Activated naive CD8-positive, alpha-beta T cell treated with anti-CD3 and anti-CD28 coated beads, Interleukin-2, amount 50 U/mL, for 24 hours (primary cell): ENCODE data around the gene MAML2.

Source experiments
- ATAC-seq: fragments of 150-1000 bp; cut with Tn5 transposase; one replicate; pipeline ENCODE4 v1.10.0; 2021
- DNase-seq: peaks from one replicate; pipeline ENCODE4 v3.0.0; 2021
- H3K27ac Mint-ChIP-seq: one replicate; pipeline ENCODE4 v1.8.0; 2021; ENCODE audit warnings: mild to moderate bottlenecking, mixed read lengths
- H3K27me3 Mint-ChIP-seq: one replicate; pipeline ENCODE4 v1.8.0; 2021; ENCODE audit warnings: mixed read lengths
- H3K36me3 Mint-ChIP-seq: one replicate; pipeline ENCODE4 v1.8.0; 2021; ENCODE audit warnings: low read depth, mixed read lengths
- H3K4me1 Mint-ChIP-seq: one replicate; pipeline ENCODE4 v1.8.0; 2021; ENCODE audit warnings: mixed read lengths
- H3K4me3 Mint-ChIP-seq: one replicate; pipeline ENCODE4 v1.8.0; 2021; ENCODE audit warnings: mild to moderate bottlenecking, moderate library complexity, mixed read lengths
- H3K9me3 Mint-ChIP-seq: one replicate; pipeline ENCODE4 v1.8.0; 2021; ENCODE audit warnings: mixed read lengths

MAML2 gene

GRCh38 chr11:96342961-96343711 lies at the start of gene MAML2:
Gene MAML2 (minus strand): TSS chr11:96343195. CDS start chr11:96341895, 1,300 bp downstream.
- Mint-ChIP-seq H3K36me3 (peaks cover 7% of the 10 kb centered on the region), H3K4me1 (peaks cover 41% of the 10 kb centered on the region), H3K27ac (peak within 1 kb of the TSS; percentile 86), H3K9me3 (no peaks in the 10 kb centered on the region), H3K4me3 (peak within 1 kb of the TSS; percentile 94), H3K27me3 (no peaks in the 10 kb centered on the region)
- DNase-seq (peak; percentile 89), ATAC-seq (peak; percentile 88)

GRCh38 chr11:96391698-96392307 lies 48.8 kb upstream of the MAML2 start:
- H3K4me3 Mint-ChIP-seq: peak overlapping the region; percentile 98
- H3K9me3 Mint-ChIP-seq: peaks cover 4% of the 10 kb centered on the region
- H3K27ac Mint-ChIP-seq: peak overlapping the region; percentile 40
- peaks cover 59% of the 10 kb centered on the region for H3K4me1 Mint-ChIP-seq
- H3K27me3 Mint-ChIP-seq: no peaks in the 10 kb centered on the region
- no peak for DNase-seq
- peak; percentile 6 for ATAC-seq
- peaks cover 18% of the 10 kb centered on the region for H3K36me3 Mint-ChIP-seq

GRCh38 chr11:96390488-96390792 lies 47.4 kb upstream of the MAML2 start:
- Mint-ChIP-seq H3K4me1 (peaks cover 61% of the 10 kb centered on the region), H3K9me3 (peaks cover 4% of the 10 kb centered on the region), H3K36me3 (peaks cover 20% of the 10 kb centered on the region), H3K4me3 (peak overlapping the region; percentile 98), H3K27ac (peak overlapping the region; percentile 91), H3K27me3 (no peaks in the 10 kb centered on the region)
- DNase-seq: no peak
- ATAC-seq: no peak

- H3K4me3 Mint-ChIP-seq: peak within 1 kb of the TSS; percentile 98
- H3K27me3 Mint-ChIP-seq: no peaks in the 10 kb centered on the region
- DNase-seq (peak; percentile 99), ATAC-seq (peak; percentile 91)
- peaks cover 23% of the 10 kb centered on the region for H3K36me3 Mint-ChIP-seq
- peak within 1 kb of the TSS; percentile 91 for H3K27ac Mint-ChIP-seq
- H3K4me1 Mint-ChIP-seq: peaks cover 60% of the 10 kb centered on the region
- peaks cover 4% of the 10 kb centered on the region for H3K9me3 Mint-ChIP-seq
These were observed 46.9 kb upstream of the MAML2 start, which contains the start of the genes CCDC82 and JRKL for GRCh38 chr11:96389720-96390487. Gene CCDC82 (minus strand): TSS chr11:96389912. CDS start chr11:96384747, 5,165 bp downstream. Gene JRKL (plus strand): TSS chr11:96390013. CDS start chr11:96390650, 637 bp downstream.

- DNase-seq (no peak), ATAC-seq (peak; percentile 58)
- H3K9me3 Mint-ChIP-seq: peaks cover 4% of the 10 kb centered on the region
- H3K36me3 Mint-ChIP-seq: peaks cover 28% of the 10 kb centered on the region
- peak overlapping the region; percentile 91 for H3K27ac Mint-ChIP-seq
- H3K4me3 Mint-ChIP-seq: peak overlapping the region; percentile 98
- H3K27me3 Mint-ChIP-seq: no peaks in the 10 kb centered on the region
- H3K4me1 Mint-ChIP-seq: peaks cover 57% of the 10 kb centered on the region
These were observed 46.1 kb upstream of the MAML2 start for GRCh38 chr11:96388891-96389719.

GRCh38 chr11:96385187-96385586 lies 42.2 kb upstream of the MAML2 start:
- DNase-seq (no peak), ATAC-seq (no peak)
- Mint-ChIP-seq H3K4me1 (peaks cover 36% of the 10 kb centered on the region), H3K9me3 (no peaks in the 10 kb centered on the region), H3K4me3 (no peak overlapping the region), H3K36me3 (peaks cover 22% of the 10 kb centered on the region), H3K27me3 (no peaks in the 10 kb centered on the region), H3K27ac (no peak overlapping the region)

GRCh38 chr11:96384156-96384555 lies 41.2 kb upstream of the MAML2 start:
- Mint-ChIP-seq H3K4me1 (peaks cover 35% of the 10 kb centered on the region), H3K27me3 (no peaks in the 10 kb centered on the region), H3K9me3 (no peaks in the 10 kb centered on the region), H3K36me3 (peaks cover 27% of the 10 kb centered on the region), H3K4me3 (no peak overlapping the region), H3K27ac (no peak overlapping the region)
- ATAC-seq (no peak), DNase-seq (no peak)

- DNase-seq: no peak
- H3K27ac Mint-ChIP-seq: no peak overlapping the region
- peaks cover 28% of the 10 kb centered on the region for H3K36me3 Mint-ChIP-seq
- H3K4me1 Mint-ChIP-seq: no peaks in the 10 kb centered on the region
- H3K27me3 Mint-ChIP-seq: no peaks in the 10 kb centered on the region
- H3K9me3 Mint-ChIP-seq: no peaks in the 10 kb centered on the region
- H3K4me3 Mint-ChIP-seq: no peak overlapping the region
- ATAC-seq: no peak
These were observed 33.8 kb upstream of the MAML2 start for GRCh38 chr11:96376796-96377195.

GRCh38 chr11:96373826-96374225 lies 30.8 kb upstream of the MAML2 start:
- DNase-seq: no peak
- Mint-ChIP-seq H3K9me3 (no peaks in the 10 kb centered on the region), H3K4me3 (no peak overlapping the region), H3K27me3 (no peaks in the 10 kb centered on the region), H3K4me1 (no peaks in the 10 kb centered on the region), H3K36me3 (peaks cover 29% of the 10 kb centered on the region), H3K27ac (no peak overlapping the region)
- ATAC-seq: no peak

- Mint-ChIP-seq H3K36me3 (peaks cover 37% of the 10 kb centered on the region), H3K27me3 (no peaks in the 10 kb centered on the region), H3K4me3 (no peak overlapping the region), H3K4me1 (peaks cover 6% of the 10 kb centered on the region), H3K27ac (no peak overlapping the region), H3K9me3 (no peaks in the 10 kb centered on the region)
- ATAC-seq: no peak
- no peak for DNase-seq
These were observed 24.3 kb upstream of the MAML2 start for GRCh38 chr11:96367342-96367741.

- Mint-ChIP-seq H3K36me3 (peaks cover 33% of the 10 kb centered on the region), H3K27me3 (no peaks in the 10 kb centered on the region), H3K27ac (no peak overlapping the region), H3K4me1 (peaks cover 6% of the 10 kb centered on the region), H3K4me3 (no peak overlapping the region), H3K9me3 (no peaks in the 10 kb centered on the region)
- DNase-seq (no peak), ATAC-seq (no peak)
These were observed 23.0 kb upstream of the MAML2 start for GRCh38 chr11:96366024-96366423.

GRCh38 chr11:96365493-96365892 lies 22.5 kb upstream of the MAML2 start:
- ATAC-seq: no peak
- DNase-seq: no peak
- H3K36me3 Mint-ChIP-seq: peaks cover 30% of the 10 kb centered on the region
- H3K27ac Mint-ChIP-seq: no peak overlapping the region
- H3K27me3 Mint-ChIP-seq: no peaks in the 10 kb centered on the region
- no peaks in the 10 kb centered on the region for H3K9me3 Mint-ChIP-seq
- H3K4me3 Mint-ChIP-seq: no peak overlapping the region
- peaks cover 6% of the 10 kb centered on the region for H3K4me1 Mint-ChIP-seq

GRCh38 chr11:96361778-96362177 lies 18.8 kb upstream of the MAML2 start:
- peaks cover 24% of the 10 kb centered on the region for H3K4me1 Mint-ChIP-seq
- no peak overlapping the region for H3K27ac Mint-ChIP-seq
- H3K9me3 Mint-ChIP-seq: no peaks in the 10 kb centered on the region
- peaks cover 22% of the 10 kb centered on the region for H3K36me3 Mint-ChIP-seq
- no peak overlapping the region for H3K4me3 Mint-ChIP-seq
- no peaks in the 10 kb centered on the region for H3K27me3 Mint-ChIP-seq
- DNase-seq (no peak), ATAC-seq (no peak)

- no peak for DNase-seq
- peaks cover 38% of the 10 kb centered on the region for H3K36me3 Mint-ChIP-seq
- peak overlapping the region; percentile 16 for H3K27ac Mint-ChIP-seq
- H3K4me1 Mint-ChIP-seq: peaks cover 32% of the 10 kb centered on the region
- H3K9me3 Mint-ChIP-seq: no peaks in the 10 kb centered on the region
- no peaks in the 10 kb centered on the region for H3K27me3 Mint-ChIP-seq
- ATAC-seq: peak; percentile 52
- H3K4me3 Mint-ChIP-seq: peak overlapping the region; percentile 12
These were observed 15.3 kb upstream of the MAML2 start for GRCh38 chr11:96358321-96358720.
